Measurements from ENCODE around the gene IST1. TPM values are rescaled to one million over a fixed set of nuclear protein-coding genes. Genes with fewer than 3 reads are reported as not detected.
"Not testable (repeated sequence)": the region's sequence is repeated elsewhere in the genome, so short reads cannot be mapped to it uniquely, and the experiment has no call there.

IST1 gene
- polyA plus RNA-seq, 3 donors from 2014 or later: 98.3 to 171 (median 141) TPM

DNA sequence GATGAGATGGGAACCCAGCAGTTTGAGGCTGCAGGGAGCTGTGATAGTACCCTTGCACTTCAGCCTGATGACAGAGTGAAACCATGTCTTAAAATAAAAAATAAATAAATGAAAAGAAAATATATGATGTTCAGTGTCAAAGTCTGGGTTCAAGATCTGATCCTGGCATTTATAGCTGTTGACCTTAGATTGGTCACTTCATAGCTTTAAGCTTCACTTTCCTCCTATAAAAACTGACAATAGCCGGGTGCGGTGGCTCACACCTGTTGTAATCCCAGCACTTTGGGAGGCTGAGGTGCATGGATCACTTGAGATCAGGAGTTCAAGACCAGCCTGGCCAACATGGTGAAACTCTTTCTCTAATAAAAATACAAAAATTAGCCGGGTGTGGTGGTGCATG lies 6.2 kb upstream of the IST1 start:
- H3K4me3 Mint-ChIP-seq: no peak overlapping the region
- H3K9me3 Mint-ChIP-seq: no peaks in the 10 kb centered on the region
- peaks cover 3 to 11% (median 11%) of the 10 kb centered on the region in 3 donors for H3K27me3 Mint-ChIP-seq (ENCODE audit: low read depth in 3 of 3)
- H3K4me1 Mint-ChIP-seq: peaks cover 14 to 19% of the 10 kb centered on the region in 2 donors
- H3K36me3 Mint-ChIP-seq: peaks cover 0 to 4% (median 0%) of the 10 kb centered on the region in 3 donors
- no peak overlapping the region for H3K27ac Mint-ChIP-seq
- no peak for DNase-seq

DNA sequence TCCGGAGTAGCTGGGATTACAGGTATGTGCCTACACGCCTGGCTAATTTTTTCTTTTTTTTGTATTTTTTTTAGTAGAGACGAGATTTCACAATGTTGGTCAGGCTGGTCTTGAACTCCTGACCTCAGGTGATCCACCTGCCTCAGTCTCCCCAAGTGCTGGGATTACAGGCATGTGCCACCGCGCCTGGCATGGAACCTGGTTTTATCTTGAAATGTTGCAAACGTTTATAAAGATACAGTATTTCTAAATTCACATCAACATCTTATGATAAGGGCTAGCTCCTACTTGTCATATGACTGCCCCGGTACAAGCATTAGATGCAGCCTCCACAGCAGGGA lies 1.5 kb upstream of the IST1 start:
- H3K27ac Mint-ChIP-seq: peak overlapping the region; percentile 94 to 98 (median 97)
- H3K36me3 Mint-ChIP-seq: no peaks in the 10 kb centered on the region
- H3K9me3 Mint-ChIP-seq: no peaks in the 10 kb centered on the region
- no peak for DNase-seq
- H3K27me3 Mint-ChIP-seq (ENCODE audit: low read depth in 3 of 3): peaks cover 9 to 20% (median 17%) of the 10 kb centered on the region in 3 donors
- peak overlapping the region; percentile 95 to 98 (median 97) for H3K4me3 Mint-ChIP-seq
- peaks cover 26 to 31% of the 10 kb centered on the region in 2 donors for H3K4me1 Mint-ChIP-seq

DNA sequence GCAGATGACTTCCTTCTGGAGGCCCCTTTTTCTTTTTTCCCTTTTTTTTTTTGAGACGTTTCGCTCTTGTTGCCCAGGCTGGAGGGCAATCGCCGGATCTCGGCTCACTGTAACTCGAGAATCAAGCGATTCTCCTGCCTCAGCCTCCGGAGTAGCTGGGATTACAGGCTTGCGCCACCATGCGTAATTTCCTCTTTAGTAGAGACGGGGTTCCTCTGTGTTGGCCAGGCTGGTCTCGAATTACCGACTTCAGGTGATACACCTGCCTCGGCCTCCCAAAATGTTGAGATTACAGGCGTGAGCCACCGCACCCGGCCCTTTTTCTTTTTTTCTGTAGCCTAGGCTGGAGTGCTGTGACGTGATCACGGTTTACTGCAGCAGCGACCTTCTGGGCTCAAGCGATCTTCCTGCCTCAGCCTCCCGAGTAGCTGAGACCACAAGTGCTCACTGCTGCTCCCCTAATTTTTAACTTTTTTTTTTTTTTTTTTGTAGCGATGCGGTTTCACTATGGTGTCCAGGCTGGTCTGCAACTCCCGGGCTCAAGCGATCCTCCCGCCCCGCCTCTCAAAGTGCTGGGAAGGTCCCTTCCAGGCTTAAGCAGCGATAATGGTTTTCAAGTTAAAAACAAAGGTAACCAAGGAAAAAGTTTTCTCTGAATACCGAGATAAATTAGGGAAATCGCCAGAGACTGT lies 956 bp upstream of the IST1 start:
- DNase-seq: peak; percentile 38 to 46 (median 45)
- peaks cover 31 to 36% of the 10 kb centered on the region in 2 donors for H3K4me1 Mint-ChIP-seq
- no peaks in the 10 kb centered on the region for H3K36me3 Mint-ChIP-seq
- no peaks in the 10 kb centered on the region for H3K9me3 Mint-ChIP-seq
- H3K27ac Mint-ChIP-seq: peak overlapping the region; percentile 94 to 98 (median 97)
- peaks cover 9 to 20% (median 17%) of the 10 kb centered on the region in 3 donors for H3K27me3 Mint-ChIP-seq (ENCODE audit: low read depth in 3 of 3)
- H3K4me3 Mint-ChIP-seq: peak overlapping the region; percentile 95 to 98 (median 97)

DNA sequence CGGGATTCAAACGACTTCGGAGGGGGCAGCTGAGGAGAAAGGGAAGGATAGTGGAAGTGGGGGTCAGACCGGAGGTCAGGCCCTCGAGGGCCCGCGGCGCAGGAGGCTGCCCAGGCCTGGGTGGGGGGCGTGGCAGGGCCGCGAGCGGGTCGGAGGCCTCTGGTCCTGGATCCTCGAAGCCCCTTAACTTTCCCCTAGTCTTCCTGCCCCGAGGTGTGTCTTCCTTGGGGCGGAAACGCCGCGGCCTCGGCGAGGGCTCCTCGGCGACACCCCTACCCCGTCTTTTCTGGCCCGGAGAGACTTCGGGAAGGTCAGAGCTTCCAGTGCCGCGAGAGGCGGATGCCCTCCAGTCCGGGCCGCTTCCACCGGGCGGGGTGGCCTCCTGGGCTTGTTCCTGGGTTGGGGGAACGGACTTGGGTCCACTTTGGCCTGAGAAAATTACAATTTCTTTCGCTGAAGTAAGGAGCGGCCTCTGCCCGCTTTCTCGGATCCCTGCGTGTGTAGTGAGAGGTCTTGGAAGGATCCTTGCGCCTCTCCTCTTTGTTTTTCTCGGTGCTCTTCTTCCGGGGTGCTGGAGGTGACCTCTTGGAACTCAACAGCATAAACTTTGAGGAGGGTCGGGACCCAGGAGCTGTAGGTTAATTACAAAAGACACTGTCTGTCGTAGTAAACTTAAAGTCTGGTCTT lies 491 bp downstream of the IST1 start:
- no peak for DNase-seq
- H3K27ac Mint-ChIP-seq: peak overlapping the region; percentile 94 to 98 (median 97)
- peaks cover 9 to 20% (median 17%) of the 10 kb centered on the region in 3 donors for H3K27me3 Mint-ChIP-seq (ENCODE audit: low read depth in 3 of 3)
- H3K4me1 Mint-ChIP-seq: peaks cover 40 to 50% of the 10 kb centered on the region in 2 donors
- H3K4me3 Mint-ChIP-seq: peak overlapping the region; percentile 95 to 98 (median 97)
- H3K36me3 Mint-ChIP-seq: no peaks in the 10 kb centered on the region
- no peaks in the 10 kb centered on the region for H3K9me3 Mint-ChIP-seq

DNA sequence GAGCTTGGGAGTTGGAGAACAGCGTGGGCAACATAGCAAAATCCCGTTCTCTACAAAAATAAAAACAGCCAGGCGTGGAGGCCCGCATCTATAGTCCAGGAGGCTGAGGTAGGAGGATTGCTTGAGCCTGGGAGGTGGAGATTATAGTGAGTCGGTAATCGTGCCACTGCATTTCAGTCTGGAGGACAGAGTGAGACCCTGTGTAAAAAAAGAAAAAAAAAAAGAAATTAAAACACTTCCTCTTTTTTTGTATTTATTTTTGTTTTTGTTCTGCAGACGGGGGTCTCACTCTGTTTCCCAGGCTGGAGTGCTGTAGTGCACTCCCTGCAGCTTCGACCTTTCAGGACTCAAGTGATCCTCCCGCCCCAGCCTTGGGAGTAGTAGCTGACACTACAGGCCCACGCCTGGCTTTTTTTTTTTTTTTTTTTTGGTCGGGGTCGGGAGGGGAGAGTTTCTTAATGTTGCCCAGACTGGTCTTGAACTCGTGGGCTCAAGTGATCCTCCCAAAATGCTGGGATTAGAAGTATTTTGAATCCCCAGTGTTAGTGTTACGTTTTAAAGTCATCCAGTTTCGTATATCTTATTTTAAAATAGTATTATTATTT lies 1.5 kb downstream of the IST1 start:
- H3K27ac Mint-ChIP-seq: peak overlapping the region; percentile 51 to 97 (median 80)
- peaks cover 9 to 20% (median 17%) of the 10 kb centered on the region in 3 donors for H3K27me3 Mint-ChIP-seq (ENCODE audit: low read depth in 3 of 3)
- no peaks in the 10 kb centered on the region for H3K36me3 Mint-ChIP-seq
- DNase-seq: no peak
- peak overlapping the region; percentile 95 to 98 (median 97) for H3K4me3 Mint-ChIP-seq
- no peaks in the 10 kb centered on the region for H3K9me3 Mint-ChIP-seq
- peaks cover 48 to 58% of the 10 kb centered on the region in 2 donors for H3K4me1 Mint-ChIP-seq

DNA sequence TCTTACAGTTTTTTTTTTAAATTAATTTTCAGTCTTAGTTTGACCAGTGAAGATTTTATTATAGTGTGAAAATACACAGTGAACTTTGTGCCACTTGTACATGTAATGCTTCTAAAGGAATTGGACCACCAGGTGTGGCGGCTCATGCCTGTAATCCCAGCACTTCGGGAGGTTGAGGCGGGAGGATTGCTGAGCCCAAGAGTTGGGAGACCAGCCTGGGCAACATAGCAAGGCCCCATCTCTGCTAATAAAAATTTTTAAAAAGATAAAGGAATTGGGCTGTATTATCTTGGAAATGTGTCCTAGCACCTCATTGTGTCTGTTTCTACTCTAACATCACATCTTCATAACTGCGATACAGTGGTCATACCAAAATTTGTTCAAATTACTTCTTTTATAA lies 3.8 kb downstream of the IST1 start:
- peak overlapping the region in 4 of 5 donors; percentile 24 to 46 (median 42) for H3K4me3 Mint-ChIP-seq
- no peaks in the 10 kb centered on the region for H3K36me3 Mint-ChIP-seq
- peaks cover 66 to 77% of the 10 kb centered on the region in 2 donors for H3K4me1 Mint-ChIP-seq
- peaks cover 9 to 19% (median 17%) of the 10 kb centered on the region in 3 donors for H3K27me3 Mint-ChIP-seq (ENCODE audit: low read depth in 3 of 3)
- no peak for DNase-seq
- no peaks in the 10 kb centered on the region for H3K9me3 Mint-ChIP-seq
- H3K27ac Mint-ChIP-seq: peak overlapping the region in 3 of 6 donors; percentile 32 to 53 (median 48)

DNA sequence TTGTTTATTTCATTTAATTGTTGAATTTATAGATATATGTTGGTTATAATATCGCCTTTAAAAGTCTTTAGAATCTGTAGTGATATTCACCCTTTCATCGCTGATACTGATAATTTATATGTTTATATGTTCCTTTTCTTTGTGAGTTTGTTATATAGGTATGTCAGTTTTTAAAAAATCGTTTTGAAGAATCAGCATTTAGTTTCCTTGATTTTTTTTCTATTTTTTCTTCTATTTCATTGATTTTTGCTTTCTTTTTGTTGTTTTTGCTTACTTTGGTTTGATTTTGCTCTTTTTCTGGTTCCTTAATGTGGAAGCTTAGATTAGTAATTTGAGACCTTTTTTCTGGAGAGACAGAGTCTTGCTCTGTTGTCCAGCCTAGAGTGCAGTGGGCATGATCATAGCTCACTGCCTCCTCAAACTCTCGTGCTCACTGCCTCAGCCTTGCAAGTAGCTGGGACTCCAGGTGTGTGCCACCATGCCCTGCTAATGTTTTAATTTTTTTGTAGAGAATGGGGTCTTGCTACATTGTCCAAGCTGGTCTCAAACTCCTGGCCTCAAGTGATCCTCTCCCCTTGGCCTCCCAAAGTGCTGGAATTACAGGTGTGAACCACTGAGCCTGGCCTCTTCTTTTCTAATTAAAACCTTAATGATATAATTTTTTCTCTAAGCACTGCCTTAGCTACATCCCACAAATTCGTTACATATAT lies 7.5 kb downstream of the IST1 start:
- no peak for DNase-seq
- H3K4me1 Mint-ChIP-seq: peaks cover 79 to 88% of the 10 kb centered on the region in 2 donors
- no peaks in the 10 kb centered on the region for H3K9me3 Mint-ChIP-seq
- peak overlapping the region in 4 of 5 donors; percentile 35 to 63 (median 40) for H3K4me3 Mint-ChIP-seq
- H3K27me3 Mint-ChIP-seq (ENCODE audit: low read depth in 3 of 3): peaks cover 0 to 2% (median 0%) of the 10 kb centered on the region in 3 donors
- H3K27ac Mint-ChIP-seq: peak overlapping the region in 5 of 6 donors; percentile 26 to 71 (median 50)
- H3K36me3 Mint-ChIP-seq: no peaks in the 10 kb centered on the region

DNA sequence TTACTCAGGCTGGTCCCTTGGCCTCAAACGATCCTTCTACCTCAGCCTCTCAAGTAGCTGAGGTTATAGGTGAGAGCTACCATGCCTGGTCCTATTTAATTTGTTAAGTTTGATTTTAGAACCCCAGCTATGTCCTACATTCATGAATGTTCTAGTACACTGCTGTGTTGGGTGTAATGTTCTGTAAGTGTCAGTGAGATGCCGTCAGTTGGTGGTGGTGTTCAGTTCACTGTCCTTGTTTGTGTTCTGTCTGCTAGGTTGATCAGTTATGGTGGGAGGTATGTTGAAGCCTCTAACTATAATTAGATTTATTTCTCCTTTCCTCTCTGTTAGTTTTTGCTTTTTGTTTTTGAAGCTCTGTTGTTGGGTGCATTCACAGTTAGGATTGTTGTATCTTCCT lies 8.3 kb downstream of the IST1 start:
- Mint-ChIP-seq H3K27ac (peak overlapping the region in 5 of 6 donors; percentile 8 to 64 (median 44)), H3K4me3 (peak overlapping the region in 3 of 5 donors; percentile 22 to 63 (median 26)), H3K4me1 (peaks cover 87 to 96% of the 10 kb centered on the region in 2 donors)

DNA sequence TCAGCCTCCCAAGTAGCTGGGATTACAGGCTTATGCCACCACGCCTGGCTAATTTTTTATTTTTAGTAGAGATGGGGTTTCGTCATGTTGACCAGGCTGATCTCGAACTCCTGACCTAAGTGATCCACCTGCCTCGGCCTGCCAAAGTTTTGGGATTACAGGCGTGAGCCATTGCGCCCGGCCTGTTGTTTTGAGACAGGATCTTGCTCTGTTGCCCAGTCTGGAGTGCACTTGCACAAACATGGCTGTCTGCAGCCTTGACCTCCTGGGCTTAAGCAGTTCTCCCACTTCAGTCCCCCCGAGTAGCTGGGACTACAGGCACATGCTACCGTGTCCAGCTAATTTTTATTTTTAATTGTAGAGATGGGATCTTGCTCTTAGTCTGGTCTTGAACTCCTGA lies 8.9 kb downstream of the IST1 start:
- Mint-ChIP-seq H3K4me1 (peaks cover 89 to 96% of the 10 kb centered on the region in 2 donors), H3K27me3 (ENCODE audit: low read depth in 3 of 3) (peaks cover 0 to 4% (median 0%) of the 10 kb centered on the region in 3 donors), H3K4me3 (peak overlapping the region in 3 of 5 donors; percentile 6 to 40 (median 15)), H3K9me3 (no peaks in the 10 kb centered on the region), H3K27ac (peak overlapping the region in 4 of 6 donors; percentile 8 to 64 (median 46)), H3K36me3 (no peaks in the 10 kb centered on the region)
- no peak for DNase-seq

More for the DNA sequence above, 8.3 kb downstream of the IST1 start:
- no peaks in the 10 kb centered on the region for H3K9me3 Mint-ChIP-seq
- H3K27me3 Mint-ChIP-seq (ENCODE audit: low read depth in 3 of 3): peaks cover 0 to 4% (median 0%) of the 10 kb centered on the region in 3 donors
- H3K36me3 Mint-ChIP-seq: no peaks in the 10 kb centered on the region
- no peak for DNase-seq

DNA sequence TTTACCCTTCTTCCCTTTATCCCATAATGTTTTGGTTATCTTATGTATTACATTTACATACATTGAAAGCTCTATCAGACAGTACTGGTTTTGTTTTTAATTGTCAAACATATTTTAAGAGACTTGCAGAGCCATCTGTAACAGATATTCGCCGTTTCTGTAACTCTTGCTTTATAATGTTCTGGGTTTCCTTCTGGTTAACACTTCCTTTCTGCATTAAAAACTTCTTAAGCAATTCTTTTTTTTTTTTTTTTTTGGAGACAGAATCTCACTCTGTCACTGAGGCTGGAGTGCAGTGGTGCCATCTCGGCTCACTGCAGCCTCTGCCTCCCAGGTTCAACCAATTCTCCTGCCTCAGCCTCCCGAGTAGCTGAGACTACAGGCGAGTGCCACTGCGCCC lies 10.4 kb downstream of the IST1 start:
- peak overlapping the region; percentile 42 to 90 (median 74) for H3K27ac Mint-ChIP-seq
- H3K9me3 Mint-ChIP-seq; DNase-seq; H3K27me3 Mint-ChIP-seq (ENCODE audit: low read depth in 3 of 3); H3K36me3 Mint-ChIP-seq: not testable (repeated sequence)
- peak overlapping the region; percentile 30 to 81 (median 73) for H3K4me3 Mint-ChIP-seq
- peaks cover 89 to 97% of the 10 kb centered on the region in 2 donors for H3K4me1 Mint-ChIP-seq

DNA sequence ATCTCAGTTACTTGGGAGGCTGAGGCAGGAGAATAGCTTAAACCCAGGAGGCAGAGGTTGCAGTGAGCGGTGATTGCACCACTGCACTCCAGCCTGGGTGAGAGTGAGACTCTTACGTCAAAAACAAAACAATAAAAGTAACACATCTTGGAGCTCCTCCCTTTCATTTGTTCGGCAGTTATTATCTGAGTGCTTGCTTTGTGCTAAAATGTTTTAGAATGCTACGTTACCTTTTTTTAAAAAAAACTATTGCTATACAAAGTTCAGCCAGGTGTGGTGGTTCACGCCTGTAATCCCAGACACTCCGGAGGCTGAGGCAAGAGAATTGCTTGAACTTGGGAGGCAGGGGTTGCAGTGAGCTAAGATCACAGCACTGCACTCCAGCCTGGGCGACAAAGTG lies 15.8 kb downstream of the IST1 start:
- H3K27me3 Mint-ChIP-seq (ENCODE audit: low read depth in 3 of 3): peaks cover 0 to 8% (median 0%) of the 10 kb centered on the region in 3 donors
- peaks cover 88 to 94% of the 10 kb centered on the region in 2 donors for H3K4me1 Mint-ChIP-seq
- H3K4me3 Mint-ChIP-seq: peak overlapping the region in 2 of 5 donors; percentile 7 to 35
- DNase-seq: no peak
- H3K9me3 Mint-ChIP-seq: no peaks in the 10 kb centered on the region
- peaks cover 0 to 2% (median 2%) of the 10 kb centered on the region in 3 donors for H3K36me3 Mint-ChIP-seq
- H3K27ac Mint-ChIP-seq: peak overlapping the region in 4 of 6 donors; percentile 4 to 55 (median 26)

DNA sequence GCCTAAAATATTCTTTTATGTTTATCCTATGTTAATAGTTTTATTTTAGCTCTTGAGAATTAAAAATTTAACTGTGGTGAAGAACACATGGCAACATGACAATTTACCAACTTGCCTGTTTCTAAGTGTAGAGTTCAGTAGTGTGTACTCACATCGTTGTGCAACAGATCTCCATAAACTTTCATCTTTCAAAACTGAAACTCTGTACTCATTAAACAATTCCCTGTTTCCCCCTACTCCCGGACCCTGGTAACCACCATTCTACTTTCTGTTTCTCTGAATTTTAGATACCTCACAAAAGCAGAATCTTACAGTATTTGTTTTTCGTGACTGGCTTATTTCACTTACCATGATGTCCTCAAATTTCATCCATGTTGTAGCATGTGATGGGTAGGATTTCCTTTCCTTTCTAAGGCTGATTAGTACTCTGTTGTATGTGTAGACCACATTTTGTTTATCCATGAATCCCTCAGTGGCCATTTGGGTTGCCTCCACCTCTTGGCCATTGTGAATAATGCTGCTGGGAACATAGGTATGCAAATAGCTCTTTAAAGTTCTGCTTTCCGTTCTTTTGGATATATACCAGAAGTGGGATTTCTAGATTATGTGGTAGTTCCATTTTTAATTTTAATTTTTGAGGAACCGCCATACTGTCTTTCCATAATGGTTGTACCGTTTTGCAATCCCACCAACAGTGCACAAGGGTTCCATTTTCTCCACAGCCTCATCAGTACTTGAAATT lies 17.4 kb downstream of the IST1 start:
- H3K4me1 Mint-ChIP-seq: peaks cover 86 to 95% of the 10 kb centered on the region in 2 donors
- peaks cover 0 to 8% (median 0%) of the 10 kb centered on the region in 3 donors for H3K27me3 Mint-ChIP-seq (ENCODE audit: low read depth in 3 of 3)
- peaks cover 3 to 16% (median 6%) of the 10 kb centered on the region in 3 donors for H3K36me3 Mint-ChIP-seq
- H3K27ac Mint-ChIP-seq: peak overlapping the region in 4 of 6 donors; percentile 3 to 73 (median 24)
- DNase-seq: no peak
- H3K4me3 Mint-ChIP-seq: peak overlapping the region in 3 of 5 donors; percentile 3 to 25 (median 6)
- H3K9me3 Mint-ChIP-seq: no peaks in the 10 kb centered on the region
